ENCODE results near the gene YTHDC2.

GRCh38 chr5:113513384-113514288 is at the start of gene YTHDC2:
- TF ChIP-seq CTCF (IDR thresholded peaks at IDR 0.05; ENCODE audit: insufficient read depth, low read length) (no peak), REST (IDR thresholded peaks at IDR 0.05; ENCODE audit: insufficient replicate concordance, low read depth) (no peak), POLR2AphosphoS5 (IDR thresholded peaks at IDR 0.05; ENCODE audit: low read depth) (peak; percentile 56; the same call in 1 of the 2 replicates), GABPA (IDR thresholded peaks at IDR 0.05; ENCODE audit: low read depth) (no peak)
